GM12865 (cell line): ENCODE data around the gene NCOA7.
A peak's percentile ranks its signal among the peaks of the same experiment; 100 is the strongest.
"Not testable (repeated sequence)": the region's sequence is repeated elsewhere in the genome, so short reads cannot be mapped to it uniquely, and the experiment has no call there.

Experiments
- DNase-seq: peaks from one replicate; pipeline ENCODE4 v3.0.0; 2010; ENCODE audit warnings: low read depth
- H3K4me3 ChIP-seq: 2 replicates; pipeline ENCODE4 v1.5.1; 2011; ENCODE audit warnings: mild to moderate bottlenecking, low read depth, low read length, control low read depth
- CTCF ChIP-seq: IDR thresholded peaks from 2 replicates; pipeline ENCODE4 v1.5.1; 2011; ENCODE audit warnings: low read length, control low read depth, low read depth, inconsistent platforms; ENCODE audit not compliant: insufficient read depth; ENCODE audit errors: missing control alignments

Gene NCOA7

DNA sequence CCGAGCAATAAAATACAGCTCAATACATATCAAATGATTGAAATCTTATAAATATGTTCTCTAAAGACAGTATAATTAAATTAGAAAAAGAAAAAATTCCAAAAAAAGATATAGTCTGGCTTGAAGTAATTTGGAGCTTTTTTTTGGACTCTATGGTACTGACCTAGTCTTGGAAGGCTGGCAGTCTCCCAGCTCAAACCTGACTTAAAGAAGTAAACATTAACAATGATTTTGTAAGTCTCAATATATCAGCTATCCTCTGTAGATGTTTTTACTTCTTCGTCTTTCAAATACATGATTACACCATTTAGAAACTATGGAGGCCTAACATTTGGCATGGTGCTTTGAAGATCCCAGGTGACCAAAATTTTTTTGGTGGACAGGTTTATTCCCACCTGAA, 180.0 kb downstream of the NCOA7 start:
- TF ChIP-seq CTCF = no peak
- H3K4me3 ChIP-seq = no peak overlapping the region
- DNase-seq = no peak

DNA sequence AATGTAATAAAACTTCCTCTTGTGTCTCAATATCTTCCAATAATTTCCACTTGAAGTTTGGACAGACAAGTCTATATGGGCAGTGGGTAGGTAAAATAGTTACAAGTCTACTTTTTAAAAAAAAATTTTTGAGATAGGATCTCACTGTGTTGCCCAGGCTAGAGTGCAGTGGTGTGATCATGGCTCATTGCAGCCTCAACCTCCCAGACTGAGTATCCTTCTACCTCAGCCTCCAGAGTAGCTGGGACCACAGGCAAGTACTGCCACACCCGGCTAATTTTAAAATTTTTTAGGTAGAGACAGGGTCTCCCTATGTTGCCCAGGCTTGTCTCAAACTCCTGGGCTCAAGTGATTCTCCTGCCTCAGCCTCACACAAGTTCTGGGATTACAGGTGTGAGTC, 181.7 kb downstream of the NCOA7 start:
- DNase-seq, H3K4me3 ChIP-seq: not testable (repeated sequence)

DNA sequence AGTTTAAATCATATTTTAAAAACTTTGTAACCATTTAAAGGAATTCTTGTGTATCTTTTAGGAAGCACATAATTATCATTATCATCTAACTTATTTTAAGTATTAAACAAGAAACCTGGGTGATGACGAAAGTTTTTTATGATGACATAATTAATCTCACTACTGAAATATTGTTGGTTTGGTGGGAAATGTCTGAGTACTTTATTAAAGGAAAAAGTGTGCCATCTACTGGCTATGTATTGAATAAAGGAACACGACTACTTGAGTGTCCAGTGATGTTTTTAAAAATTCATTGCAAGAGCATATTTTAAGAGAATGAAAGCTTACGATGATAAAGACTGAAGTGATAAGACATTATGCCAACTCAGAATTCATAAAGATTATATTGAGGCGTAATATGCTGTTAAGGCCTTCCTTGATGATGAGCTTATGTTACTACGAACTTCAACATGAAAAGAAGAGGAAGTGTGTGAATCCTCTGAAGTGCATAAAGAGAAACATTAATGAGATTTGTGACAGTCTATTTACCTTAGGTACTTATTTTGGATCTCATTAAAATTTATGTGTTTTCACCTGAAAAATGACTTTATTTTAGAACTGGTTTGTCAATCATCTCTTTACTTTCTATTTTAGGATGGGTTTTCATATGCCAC, 183.6 kb downstream of the NCOA7 start:
- peak; percentile 58 for DNase-seq
- TF ChIP-seq CTCF = peak; percentile 36
- H3K4me3 ChIP-seq = no peak overlapping the region

GRCh38 chr6:125979101-125979500, 188.3 kb downstream of the NCOA7 start:
- no peak for DNase-seq
- no peak for TF ChIP-seq CTCF

More at GRCh38 chr6:125979101-125979500, 188.3 kb downstream of the NCOA7 start:
- H3K4me3 ChIP-seq = no peak overlapping the region
